Natural killer cell (primary cell): Measurements from ENCODE around the gene MBNL1. TPM values are rescaled to one million over a fixed set of nuclear protein-coding genes. Genes with fewer than 3 reads are reported as not detected.

Source experiments
- ATAC-seq, 3 donors: fragments of 150-1000 bp in 2 of 3; fragments of 200-7000 bp in 1 of 3; cut with Tn5 transposase; 1 replicate in 1 of 3; 2 replicates in 2 of 3; pipeline ENCODE4 v1.10.0; 2021; ENCODE audit warnings: mild to moderate bottlenecking in 2 of 3, moderate library complexity in 2 of 3
- DNase-seq, 2 donors: peaks; one replicate each; pipeline versions ENCODE4 v3.0.0 to v3.0.0-alpha.2; 2013 to 2021; ENCODE audit warnings: mixed read lengths in 1 of 2
- H3K27ac ChIP-seq: one replicate; pipeline ENCODE4 v1.5.1; 2013; ENCODE audit warnings: mild to moderate bottlenecking, low read length
- H3K27me3 ChIP-seq: one replicate; pipeline ENCODE4 v1.6.1; 2013; ENCODE audit warnings: low read length; ENCODE audit not compliant: control insufficient read depth, insufficient read depth
- H3K36me3 ChIP-seq: one replicate; pipeline ENCODE4 v1.6.1; 2013; ENCODE audit warnings: low read length; ENCODE audit not compliant: control insufficient read depth, insufficient read depth
- H3K4me1 ChIP-seq: one replicate; pipeline ENCODE4 v1.6.1; 2013; ENCODE audit warnings: low read length; ENCODE audit not compliant: control insufficient read depth, insufficient read depth
- H3K4me3 ChIP-seq: one replicate; pipeline ENCODE4 v1.5.1; 2013; ENCODE audit warnings: low read length
- H3K9me3 ChIP-seq: one replicate; pipeline ENCODE4 v1.6.1; 2013; ENCODE audit warnings: low read length; ENCODE audit not compliant: control insufficient read depth, insufficient read depth
- H3K27ac Mint-ChIP-seq, 2 donors: one replicate each; pipeline ENCODE4 v1.8.0; 2022; ENCODE audit warnings: mild to moderate bottlenecking in 2 of 2, mixed read lengths in 2 of 2, moderate library complexity in 1 of 2
- H3K27me3 Mint-ChIP-seq, 2 donors: one replicate each; pipeline ENCODE4 v1.8.0; 2022; ENCODE audit warnings: low read depth in 2 of 2, mixed read lengths in 2 of 2
- H3K36me3 Mint-ChIP-seq: one replicate; pipeline ENCODE4 v1.8.0; 2022; ENCODE audit warnings: mixed read lengths
- H3K4me1 Mint-ChIP-seq, 2 donors: one replicate each; pipeline ENCODE4 v1.8.0; 2022; ENCODE audit warnings: mixed read lengths in 2 of 2
- H3K4me3 Mint-ChIP-seq: one replicate; pipeline ENCODE4 v1.8.0; 2022; ENCODE audit warnings: mild to moderate bottlenecking, moderate library complexity, mixed read lengths
- H3K9me3 Mint-ChIP-seq, 2 donors: one replicate each; pipeline ENCODE4 v1.8.0; 2022; ENCODE audit warnings: mixed read lengths in 2 of 2
- CTCF ChIP-seq: fragments of 200-600 bp; IDR thresholded peaks from one replicate; pipeline ENCODE4 v1.8.0; 2022; ENCODE audit warnings: antibody characterized with exemption
- WGBS: methylation state at CpG from one replicate; pipeline ENCODE4 v1.1.7; 2013; ENCODE audit warnings: missing lambda C conversion rate; ENCODE audit not compliant: insufficient coverage; 5-methylcytosine and 5-hydroxymethylcytosine counted together
- intact Hi-C: fragments of 100-400 bp; cut with micrococcal nuclease; formaldehyde crosslinking; loops from one replicate; pipeline ENCODE4 v1.14.2; 2022
- total RNA-seq, 4 donors: library from RNA; stranded (reverse); fragments of 120-200 nt in 1 of 4; gene quantifications; one replicate each; pipeline versions ENCODE4 v1.2.3 to v1.2.4, GENCODE V29; 2013 to 2022

Gene MBNL1
- total RNA-seq, 3 donors from 2014 or later (not counting 1 experiment from before 2014, with no cell fraction given), result 600 to 704 (median 607) TPM

GRCh38 chr3:152301745-152302181, 33.0 kb downstream of the MBNL1 start:
- Mint-ChIP-seq H3K4me3 (peak overlapping the region; percentile 60), H3K36me3 (peaks cover 8% of the 10 kb centered on the region), H3K4me1 (peaks cover 63 to 82% of the 10 kb centered on the region in 2 donors), H3K9me3 (no peaks in the 10 kb centered on the region), H3K27ac (peak overlapping the region; percentile 76 to 82), H3K27me3 (no peaks in the 10 kb centered on the region)
- WGBS, result 50% methylated on average over 3 of the region's 3 CpGs
- ATAC-seq (peak; percentile 29 to 36 (median 34)), DNase-seq (peak in 1 of 2 donors; percentile 55)
- peaks cover 31% of the 10 kb centered on the region for H3K4me1 ChIP-seq
- peaks cover 41% of the 10 kb centered on the region for H3K36me3 ChIP-seq
- intact Hi-C loops, result loop anchor here (2.0 kb wide), 1 partner anchor 15 kb away; no protein-coding TSS in a partner anchor
- TF ChIP-seq CTCF, result no peak
- H3K27me3 ChIP-seq, result no peaks in the 10 kb centered on the region
- H3K4me3 ChIP-seq, result no peak overlapping the region
- peak overlapping the region; percentile 70 for H3K27ac ChIP-seq
- no peaks in the 10 kb centered on the region for H3K9me3 ChIP-seq

DNA sequence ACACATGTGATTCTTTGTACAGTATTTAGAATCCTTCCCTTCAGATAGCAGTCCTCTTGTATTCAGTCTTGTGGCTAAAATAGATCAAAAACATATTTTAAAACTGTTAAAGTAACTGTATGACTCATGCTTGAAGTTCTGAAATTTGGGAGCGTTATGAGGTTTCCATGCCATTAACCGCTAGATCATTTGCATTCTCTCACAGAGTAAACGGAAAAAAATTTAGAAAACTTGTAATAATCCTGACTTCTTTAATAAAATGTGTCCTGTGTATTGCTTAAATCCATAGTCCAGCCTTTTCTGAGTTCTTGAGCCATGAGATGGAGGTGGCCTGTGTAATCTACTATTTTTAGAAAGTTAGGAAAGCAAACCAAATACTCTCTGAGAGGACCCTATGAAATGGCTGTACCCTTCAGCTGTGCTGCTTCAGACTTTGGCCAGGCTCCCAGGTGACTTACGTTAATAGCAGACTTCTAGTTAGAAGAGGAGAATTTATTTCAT, 33.8 kb downstream of the MBNL1 start:
- no peaks in the 10 kb centered on the region for H3K9me3 Mint-ChIP-seq
- 33% methylated on average over 3 of the region's 4 CpGs for WGBS
- Histone ChIP-seq H3K36me3 (peaks cover 46% of the 10 kb centered on the region), H3K27ac (peak overlapping the region; percentile 43), H3K27me3 (no peaks in the 10 kb centered on the region), H3K4me3 (no peak overlapping the region), H3K4me1 (peaks cover 30% of the 10 kb centered on the region), H3K9me3 (no peaks in the 10 kb centered on the region)
- ATAC-seq (peak in 1 of 3 donors; percentile 13), DNase-seq (peak in 1 of 2 donors; percentile 65)
- peak overlapping the region; percentile 76 to 82 for H3K27ac Mint-ChIP-seq
- H3K27me3 Mint-ChIP-seq, result no peaks in the 10 kb centered on the region
- H3K36me3 Mint-ChIP-seq, result peaks cover 8% of the 10 kb centered on the region
- peaks cover 59 to 83% of the 10 kb centered on the region in 2 donors for H3K4me1 Mint-ChIP-seq
- no peak for TF ChIP-seq CTCF
- intact Hi-C loops, result loop anchor here (2.0 kb wide), 1 partner anchor 14 kb away; no protein-coding TSS in a partner anchor
- peak overlapping the region; percentile 38 for H3K4me3 Mint-ChIP-seq

GRCh38 chr3:152304160-152304559, 35.4 kb downstream of the MBNL1 start:
- Histone ChIP-seq H3K27ac (no peak overlapping the region), H3K27me3 (no peaks in the 10 kb centered on the region), H3K4me1 (peaks cover 21% of the 10 kb centered on the region), H3K4me3 (no peak overlapping the region), H3K9me3 (no peaks in the 10 kb centered on the region), H3K36me3 (peaks cover 42% of the 10 kb centered on the region)
- no peaks in the 10 kb centered on the region for H3K9me3 Mint-ChIP-seq
- intact Hi-C loops, result loop anchor here (2.0 kb wide), 1 partner anchor 45 kb away; no protein-coding TSS in a partner anchor
- no peaks in the 10 kb centered on the region for H3K27me3 Mint-ChIP-seq
- peaks cover 8% of the 10 kb centered on the region for H3K36me3 Mint-ChIP-seq
- ATAC-seq (no peak), DNase-seq (no peak)
- H3K27ac Mint-ChIP-seq, result peak overlapping the region; percentile 81 to 91
- H3K4me3 Mint-ChIP-seq, result no peak overlapping the region
- TF ChIP-seq CTCF, result no peak
- peaks cover 61 to 87% of the 10 kb centered on the region in 2 donors for H3K4me1 Mint-ChIP-seq

GRCh38 chr3:152305075-152305474, 36.3 kb downstream of the MBNL1 start:
- peaks cover 61 to 87% of the 10 kb centered on the region in 2 donors for H3K4me1 Mint-ChIP-seq
- H3K27me3 Mint-ChIP-seq, result no peaks in the 10 kb centered on the region
- DNase-seq (no peak), ATAC-seq (no peak)
- peaks cover 3% of the 10 kb centered on the region for H3K36me3 Mint-ChIP-seq
- H3K4me3 Mint-ChIP-seq, result no peak overlapping the region
- no peaks in the 10 kb centered on the region for H3K9me3 Mint-ChIP-seq
- no peak overlapping the region for H3K27ac ChIP-seq
- H3K4me3 ChIP-seq, result no peak overlapping the region
- peak overlapping the region; percentile 81 to 91 for H3K27ac Mint-ChIP-seq
- no peak for TF ChIP-seq CTCF
- H3K27me3 ChIP-seq, result no peaks in the 10 kb centered on the region
- intact Hi-C loops, result loop anchor here (2.0 kb wide), 1 partner anchor 46 kb away; no protein-coding TSS in a partner anchor
- peaks cover 13% of the 10 kb centered on the region for H3K4me1 ChIP-seq
- H3K36me3 ChIP-seq, result peaks cover 39% of the 10 kb centered on the region
- 91% methylated on average over 2 of the region's 2 CpGs for WGBS
- no peaks in the 10 kb centered on the region for H3K9me3 ChIP-seq
